Measurements from ENCODE around the gene C19orf47.

Gene C19orf47

DNA sequence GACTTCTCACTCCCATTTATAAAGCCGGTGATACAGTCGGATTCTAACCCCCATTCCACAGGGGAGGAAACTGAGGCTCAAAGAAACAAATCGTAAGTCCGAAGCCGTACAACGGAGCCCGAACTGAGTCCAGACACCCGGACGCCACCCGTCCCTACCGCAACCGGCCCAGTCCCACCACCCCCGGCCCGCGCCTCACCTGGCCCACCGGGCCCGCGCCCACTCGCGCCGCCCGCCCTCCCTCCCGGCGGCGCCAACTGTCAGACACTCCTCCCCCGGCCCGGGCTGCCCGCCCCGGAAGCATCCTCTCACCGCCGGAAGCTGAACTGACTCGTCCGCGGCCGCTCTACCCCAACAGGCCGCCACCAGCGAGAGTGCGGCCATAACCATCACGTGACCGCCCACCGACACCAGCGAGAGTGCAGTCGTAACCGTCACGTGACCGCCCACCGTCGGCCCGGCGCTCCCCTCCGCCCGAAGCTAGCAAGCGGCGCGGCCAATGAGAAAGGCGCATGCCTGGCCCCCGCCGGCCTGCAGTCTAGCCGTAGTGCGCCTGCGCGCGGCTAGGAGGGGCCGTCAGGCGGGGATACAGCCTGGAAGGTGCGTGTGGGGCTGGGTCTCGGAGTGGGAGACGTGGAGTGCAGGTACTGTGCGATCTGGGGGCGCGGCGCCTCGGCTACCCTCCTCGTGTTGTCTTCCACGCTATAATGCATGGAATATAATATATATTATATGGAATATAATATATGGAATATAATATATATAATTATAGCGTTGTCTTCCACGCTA is at the start of gene C19orf47, which contains the start of gene PLD3:
C19orf47 (minus strand) TSS at position 273 of the 789 bp plus-strand sequence. CDS start 6,540 bp downstream, outside the sequence.
PLD3 (plus strand) TSS at position 571 of the 789 bp plus-strand sequence. CDS start 17,789 bp downstream, outside the sequence.
- DNase-seq (ENCODE audit: low spot score) = peak; percentile 99

GRCh38 chr19:40397568-40397906 is 49.3 kb upstream of the C19orf47 start:
- no peak for DNase-seq (ENCODE audit: low spot score)

GRCh38 chr19:40396886-40397567 is 48.8 kb upstream of the C19orf47 start:
- DNase-seq (ENCODE audit: low spot score) = no peak

DNA sequence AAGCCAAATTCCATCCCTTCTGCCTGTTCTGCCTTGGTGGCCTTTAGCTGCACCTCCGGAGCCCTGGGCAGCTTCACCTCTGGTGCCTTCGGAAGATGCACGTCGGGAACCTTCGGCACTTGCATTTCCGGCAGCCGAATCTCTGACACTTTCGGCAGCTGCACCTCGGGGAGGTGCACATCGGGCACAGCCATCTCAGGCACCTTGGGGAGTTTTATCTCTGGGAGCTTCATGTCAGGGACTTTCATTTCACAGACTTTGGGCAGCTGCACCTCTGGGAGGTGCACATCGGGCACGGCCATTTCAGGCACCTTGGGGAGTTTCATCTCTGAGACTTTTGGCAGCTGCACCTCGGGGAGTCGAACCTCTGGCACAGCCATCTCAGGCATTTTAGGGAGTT is 47.8 kb upstream of the C19orf47 start:
- DNase-seq (ENCODE audit: low spot score) = no peak

GRCh38 chr19:40394816-40395210 is 46.6 kb upstream of the C19orf47 start:
- no peak for DNase-seq (ENCODE audit: low spot score)

DNA sequence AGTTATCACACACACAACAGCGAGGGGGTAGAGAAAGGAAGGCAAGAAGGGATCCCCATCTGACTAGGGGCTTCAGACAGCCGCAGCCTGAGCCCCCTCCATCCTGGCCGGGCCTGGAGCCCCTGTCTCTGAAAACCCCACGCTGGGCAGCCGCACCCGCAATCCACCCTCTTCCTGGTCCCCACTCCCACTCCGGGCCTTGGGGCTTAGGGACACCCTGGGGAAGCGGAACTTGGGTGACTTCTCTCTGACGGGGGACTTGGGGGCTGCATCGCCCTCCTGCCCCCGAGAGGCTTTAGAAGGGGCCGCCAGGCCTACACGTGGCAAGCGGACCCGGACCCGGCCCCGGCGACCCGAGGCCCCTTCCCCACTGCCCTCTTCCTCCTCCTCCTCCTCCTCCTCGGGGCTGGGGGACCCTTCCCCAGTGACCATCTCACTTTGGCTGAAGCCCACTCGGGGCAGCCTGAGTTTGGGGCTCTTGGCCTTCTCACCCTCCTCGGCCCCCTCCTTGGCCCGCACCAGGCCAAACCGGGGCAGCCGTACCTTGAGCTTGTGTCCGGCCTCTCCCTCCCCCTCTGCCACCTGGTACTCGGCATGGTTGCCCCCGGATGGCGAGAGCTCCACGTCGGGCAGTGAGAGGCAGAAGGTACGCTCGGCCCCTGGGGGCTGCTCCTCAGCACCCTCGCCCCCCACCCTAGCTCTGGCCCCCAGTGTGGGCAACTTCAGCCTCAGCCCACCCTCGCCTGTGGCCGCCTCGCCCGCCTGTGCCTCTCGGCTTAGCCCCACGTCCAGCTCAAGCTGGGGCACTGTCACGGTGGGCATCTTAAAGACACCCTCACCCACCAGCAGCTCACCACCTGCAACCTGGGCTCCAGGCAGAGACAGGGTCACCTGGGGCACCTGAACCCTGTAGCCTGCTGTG is 46.0 kb upstream of the C19orf47 start:
- DNase-seq (ENCODE audit: low spot score) = no peak

- no peak for DNase-seq (ENCODE audit: low spot score)
Observed at GRCh38 chr19:40392894-40393517, 44.8 kb upstream of the C19orf47 start.

GRCh38 chr19:40392123-40392522 is 43.9 kb upstream of the C19orf47 start:
- DNase-seq (ENCODE audit: low spot score) = no peak

DNA sequence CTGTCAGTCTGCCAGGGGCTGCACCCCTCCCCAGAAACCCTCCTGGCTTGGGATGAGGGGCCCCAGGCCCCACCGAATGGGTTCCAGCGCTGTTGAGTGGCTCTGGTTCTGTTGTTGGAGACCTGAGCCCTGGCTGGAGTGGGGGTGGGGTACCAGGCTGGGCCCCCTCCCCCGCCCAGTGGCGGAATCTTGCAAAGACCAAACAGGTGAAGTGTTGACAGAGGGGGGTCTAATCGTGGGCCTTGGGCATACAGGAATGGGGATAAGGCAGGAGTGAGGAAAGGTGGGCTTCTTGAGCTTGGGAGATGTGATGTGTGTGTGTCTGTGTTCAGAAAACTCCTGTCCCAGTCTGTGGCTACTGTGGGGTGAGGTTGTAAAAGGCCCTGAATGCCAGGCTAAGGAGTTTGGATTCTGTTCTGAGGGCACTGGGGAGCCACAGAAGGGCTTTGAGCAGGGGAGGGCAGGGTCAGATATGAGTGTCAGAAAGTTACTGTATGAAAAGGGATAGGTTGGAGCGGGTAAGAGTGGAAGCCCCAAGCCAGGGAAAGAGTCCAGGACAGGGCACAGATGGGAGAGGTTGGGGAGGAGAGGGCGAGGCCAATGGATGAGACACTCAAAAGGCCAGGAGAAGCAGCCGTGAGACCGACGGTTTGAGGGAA is 42.0 kb upstream of the C19orf47 start, which contains the start of gene HIPK4:
HIPK4 (minus strand) TSS at position 98 of the 659 bp plus-strand sequence. CDS start 279 bp downstream, outside the sequence.
- no peak for DNase-seq (ENCODE audit: low spot score)

DNA sequence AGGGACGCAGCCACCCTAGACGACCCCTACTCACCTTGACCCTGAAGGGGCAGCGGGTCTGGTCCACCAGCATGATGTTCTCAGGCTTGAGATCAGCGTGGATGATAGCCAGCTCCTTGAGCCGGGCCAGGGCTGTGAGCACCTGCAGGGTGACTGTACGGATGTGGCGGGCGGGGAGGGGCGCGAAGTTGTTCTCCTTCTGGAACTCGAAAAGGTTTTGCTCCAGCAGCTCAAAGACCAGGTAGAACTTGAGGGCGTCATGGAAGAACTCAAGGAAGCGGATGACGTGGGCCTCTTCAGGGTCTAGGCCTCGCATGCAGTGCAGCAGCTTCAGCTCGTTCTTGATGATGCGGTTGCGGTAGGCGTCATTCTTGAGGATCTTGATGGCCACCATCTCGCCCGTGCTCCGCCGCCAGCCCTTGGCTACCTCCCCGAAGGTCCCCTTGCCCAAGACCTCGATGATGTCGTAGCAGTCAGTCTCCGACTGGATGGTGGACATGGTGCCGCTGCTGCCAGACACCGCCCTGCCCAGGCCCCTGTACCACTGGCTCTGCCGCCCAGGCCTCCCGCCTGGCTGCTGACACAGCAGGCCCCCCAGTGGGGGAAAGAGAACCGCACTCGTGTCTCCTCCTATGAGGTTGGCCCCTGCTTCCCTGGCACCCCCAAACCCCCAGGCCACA is 41.3 kb upstream of the C19orf47 start:
- no peak for DNase-seq (ENCODE audit: low spot score)

- no peak for DNase-seq (ENCODE audit: low spot score)
Observed at GRCh38 chr19:40388481-40388880, 40.3 kb upstream of the C19orf47 start.

DNA sequence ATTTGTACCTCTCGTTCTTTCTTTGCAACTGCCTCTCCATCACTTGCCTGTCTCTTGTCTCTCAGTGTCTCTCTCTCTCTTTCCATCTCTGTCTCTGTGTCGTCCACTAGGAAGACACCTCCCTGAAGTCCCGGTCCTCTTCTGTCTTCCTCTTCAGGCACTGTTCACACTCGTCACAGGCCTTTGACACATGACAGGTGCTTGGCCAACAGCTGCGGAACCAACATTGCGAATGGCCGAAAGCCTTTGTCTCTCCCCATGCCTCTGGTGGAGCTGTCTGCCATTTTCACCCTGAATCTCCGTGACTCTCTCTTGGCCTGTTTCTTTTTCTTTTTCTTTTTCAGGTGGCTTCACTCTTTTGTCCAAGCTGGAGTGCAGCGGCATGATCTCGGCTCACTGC is 39.0 kb upstream of the C19orf47 start:
- no peak for DNase-seq (ENCODE audit: low spot score)

DNA sequence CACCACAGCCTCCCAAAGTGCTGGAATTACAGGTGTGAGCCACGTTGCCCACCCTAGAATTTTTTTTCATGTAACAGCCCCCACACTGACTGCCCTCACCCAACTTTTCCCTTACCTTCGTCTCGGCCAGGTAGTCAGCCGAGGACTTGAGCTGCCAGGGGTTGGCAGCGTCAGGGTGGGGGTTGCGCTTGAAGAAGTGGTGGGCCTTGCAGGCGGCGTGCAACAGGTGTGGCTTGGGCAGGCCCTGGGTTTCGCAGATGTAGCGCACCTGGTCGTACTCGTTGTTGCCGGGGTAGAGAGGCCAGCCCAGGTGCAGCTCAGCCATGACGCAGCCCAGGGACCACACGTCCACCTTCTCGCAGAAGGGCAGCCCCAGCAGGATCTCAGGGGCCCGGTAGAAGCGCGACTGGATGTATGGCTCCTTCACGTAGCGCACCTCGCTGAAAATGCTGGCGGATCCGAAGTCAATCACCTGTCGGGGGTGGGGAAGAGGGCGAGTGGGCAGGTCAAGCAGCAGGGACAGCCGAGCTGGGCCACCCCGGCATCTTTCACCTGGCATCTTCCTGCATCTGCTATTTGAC is 35.6 kb upstream of the C19orf47 start:
- no peak for DNase-seq (ENCODE audit: low spot score)

GRCh38 chr19:40381321-40381720 is 33.1 kb upstream of the C19orf47 start:
- DNase-seq (ENCODE audit: low spot score) = no peak

- DNase-seq (ENCODE audit: low spot score) = no peak
Observed at GRCh38 chr19:40380199-40381037, 32.2 kb upstream of the C19orf47 start.

- DNase-seq (ENCODE audit: low spot score) = no peak
Observed at GRCh38 chr19:40379446-40380198, 31.4 kb upstream of the C19orf47 start.

GRCh38 chr19:40378509-40378908 is 30.3 kb upstream of the C19orf47 start:
- no peak for DNase-seq (ENCODE audit: low spot score)

DNA sequence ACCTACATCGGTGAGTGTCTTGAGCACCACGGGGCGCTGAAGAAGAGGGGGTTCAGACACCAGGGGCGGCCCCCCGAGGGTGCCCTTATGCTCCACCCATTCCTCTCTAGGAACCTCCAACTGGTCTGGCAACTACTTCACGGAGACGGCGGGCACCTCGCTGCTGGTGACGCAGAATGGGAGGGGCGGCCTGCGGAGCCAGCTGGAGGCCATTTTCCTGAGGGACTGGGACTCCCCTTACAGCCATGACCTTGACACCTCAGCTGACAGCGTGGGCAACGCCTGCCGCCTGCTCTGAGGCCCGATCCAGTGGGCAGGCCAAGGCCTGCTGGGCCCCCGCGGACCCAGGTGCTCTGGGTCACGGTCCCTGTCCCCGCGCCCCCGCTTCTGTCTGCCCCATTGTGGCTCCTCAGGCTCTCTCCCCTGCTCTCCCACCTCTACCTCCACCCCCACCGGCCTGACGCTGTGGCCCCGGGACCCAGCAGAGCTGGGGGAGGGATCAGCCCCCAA is 29.7 kb upstream of the C19orf47 start:
- no peak for DNase-seq (ENCODE audit: low spot score)
